SKM-1 (cell line): Measurements from ENCODE around the gene DDX31.

ENCODE experiments used
- DNase-seq: peaks from one replicate; lab custom pipeline; 2025; ENCODE audit not compliant: unreplicated experiment; lab: John Stamatoyannopoulos, UW

The DDX31 gene

DNA sequence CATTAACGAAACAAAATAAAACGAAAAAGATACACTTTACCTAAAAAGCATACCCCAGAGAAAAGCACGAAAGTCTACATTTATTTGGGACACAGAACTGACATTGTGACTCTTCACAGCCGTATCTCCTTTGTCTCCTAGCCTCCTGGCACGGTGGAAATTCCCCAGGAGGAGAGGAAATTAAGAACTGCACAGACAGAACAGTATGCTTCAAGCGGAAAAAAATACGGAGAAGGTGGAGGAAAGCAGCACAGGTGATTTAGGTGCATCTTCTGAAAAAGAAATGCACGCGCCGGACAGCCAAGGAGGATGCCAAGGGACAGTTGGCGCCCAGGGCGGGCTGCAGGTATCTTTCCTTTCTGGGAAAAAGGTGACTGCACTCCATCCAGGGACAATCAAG lies 32.0 kb downstream of the DDX31 start:
- no peak for DNase-seq

GRCh38 chr9:132637351-132637750 lies 32.4 kb downstream of the DDX31 start:
- no peak for DNase-seq

DNA sequence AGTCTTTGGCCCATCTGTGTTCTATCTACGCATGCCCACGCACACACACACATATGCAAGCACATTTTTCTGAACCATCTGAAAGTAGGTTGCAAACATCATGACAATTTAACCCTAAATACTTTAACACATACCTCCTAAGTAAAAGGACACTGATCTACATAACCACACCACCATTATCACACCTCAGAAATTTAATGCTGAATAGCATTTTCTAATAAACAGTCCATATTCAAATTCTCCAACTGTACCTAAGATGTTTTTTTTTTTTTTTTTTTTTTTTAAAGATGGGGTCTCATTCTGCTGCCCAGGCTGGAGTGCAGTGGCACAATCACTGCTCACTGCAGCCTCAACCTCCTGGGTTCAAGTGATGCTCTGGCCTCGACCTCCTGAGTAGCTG lies 35.5 kb downstream of the DDX31 start:
- no peak for DNase-seq

DNA sequence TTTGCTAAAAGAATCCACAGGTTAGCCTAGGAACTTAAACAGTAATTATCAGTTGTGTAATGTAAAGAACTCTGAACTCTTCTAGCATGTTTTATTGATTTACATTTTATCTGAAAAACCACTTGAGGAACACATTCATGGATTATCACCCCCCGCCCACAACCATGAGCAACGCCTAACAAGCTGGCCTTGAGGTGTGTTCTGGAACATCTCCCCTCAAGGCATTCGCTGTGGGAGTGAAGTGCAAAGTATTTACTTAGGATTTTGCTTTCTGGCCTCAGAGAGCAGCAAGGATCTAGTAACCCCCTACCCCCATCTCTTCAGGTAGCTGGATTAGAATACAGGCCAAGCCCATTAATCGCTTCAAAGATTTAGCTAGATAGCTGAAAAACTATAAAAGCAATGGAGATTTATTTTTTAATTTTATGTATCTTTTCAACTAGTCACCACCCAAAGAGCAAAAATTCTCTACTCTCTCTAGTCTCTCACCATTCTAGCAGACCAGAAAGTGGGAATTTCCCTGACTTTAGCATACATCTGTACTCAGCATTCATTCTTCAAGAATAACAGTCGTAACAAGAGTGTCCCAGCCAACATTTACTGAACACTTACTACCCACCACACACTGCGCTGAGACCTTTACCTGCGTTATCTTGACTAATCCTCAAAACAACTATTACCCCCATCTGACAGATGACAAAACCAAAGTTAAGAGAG lies 37.2 kb downstream of the DDX31 start:
- DNase-seq = no peak

GRCh38 chr9:132631685-132632084 lies 38.1 kb downstream of the DDX31 start:
- no peak for DNase-seq

GRCh38 chr9:132631280-132631679 lies 38.5 kb downstream of the DDX31 start:
- DNase-seq = no peak

GRCh38 chr9:132630811-132631210 lies 39.0 kb downstream of the DDX31 start:
- no peak for DNase-seq

- DNase-seq = no peak
Measured at GRCh38 chr9:132630116-132630515, 39.7 kb downstream of the DDX31 start.

DNA sequence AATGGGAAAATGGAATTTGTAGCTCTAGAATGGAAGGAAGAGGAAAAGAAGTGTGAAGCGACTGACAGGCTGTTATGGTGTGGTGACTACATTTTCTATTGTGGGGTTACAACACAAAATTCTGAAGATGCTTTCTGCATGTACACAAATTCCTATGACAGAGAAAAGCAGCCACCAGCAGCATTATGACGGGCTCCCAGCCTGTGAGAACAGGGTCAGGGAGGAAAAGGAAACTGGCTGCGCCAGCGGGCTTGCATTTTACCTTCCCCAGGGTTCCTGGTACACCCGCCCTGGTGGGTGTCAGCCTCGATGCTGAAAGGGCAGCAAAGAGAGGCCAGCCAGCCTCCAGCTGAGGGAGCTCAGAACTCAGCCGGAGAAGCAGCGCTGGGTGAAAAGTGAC lies 41.0 kb downstream of the DDX31 start:
- DNase-seq = no peak

DNA sequence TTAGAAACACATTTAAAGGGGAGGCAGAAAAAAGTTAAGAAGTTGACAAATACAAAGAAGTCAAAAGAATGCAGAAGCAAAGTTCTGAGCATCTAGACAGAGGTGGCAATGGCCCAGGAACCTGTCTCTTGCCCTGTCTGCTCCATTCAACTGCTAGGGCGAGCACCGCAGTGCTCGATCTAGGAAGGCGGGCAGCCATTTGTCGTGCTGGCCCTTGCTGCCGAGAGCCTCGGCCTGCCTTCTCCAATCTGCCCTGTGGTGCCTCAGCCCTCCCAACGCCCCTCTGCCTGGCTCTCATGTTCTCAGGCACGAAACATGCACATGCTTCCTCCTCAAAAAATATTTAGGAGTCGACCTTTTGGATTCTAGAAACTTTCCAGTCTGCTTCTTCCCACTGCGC lies 42.2 kb downstream of the DDX31 start:
- DNase-seq = no peak

GRCh38 chr9:132627106-132627505 lies 42.7 kb downstream of the DDX31 start:
- DNase-seq = no peak

DNA sequence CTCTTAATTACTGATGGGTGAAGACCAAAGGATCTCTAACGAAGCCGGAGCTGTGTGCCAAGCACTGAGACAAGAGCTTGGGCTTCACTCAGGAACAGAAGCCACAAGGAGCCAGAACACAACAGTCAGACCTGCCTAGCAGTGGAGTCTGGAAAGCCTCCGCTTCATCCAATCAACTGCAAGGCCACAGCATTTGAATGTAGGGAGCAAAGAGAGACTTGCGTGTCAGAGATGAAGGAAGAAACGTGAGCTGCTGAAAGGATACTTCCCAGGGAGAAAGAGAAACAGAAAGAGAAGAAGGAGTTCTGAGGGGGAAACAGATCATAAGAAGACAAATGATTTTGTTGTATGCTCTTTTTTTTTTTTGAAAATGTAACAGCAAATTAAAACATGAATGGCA lies 43.5 kb downstream of the DDX31 start:
- DNase-seq = no peak

GRCh38 chr9:132622159-132622558 lies 47.6 kb downstream of the DDX31 start:
- DNase-seq = no peak

DNA sequence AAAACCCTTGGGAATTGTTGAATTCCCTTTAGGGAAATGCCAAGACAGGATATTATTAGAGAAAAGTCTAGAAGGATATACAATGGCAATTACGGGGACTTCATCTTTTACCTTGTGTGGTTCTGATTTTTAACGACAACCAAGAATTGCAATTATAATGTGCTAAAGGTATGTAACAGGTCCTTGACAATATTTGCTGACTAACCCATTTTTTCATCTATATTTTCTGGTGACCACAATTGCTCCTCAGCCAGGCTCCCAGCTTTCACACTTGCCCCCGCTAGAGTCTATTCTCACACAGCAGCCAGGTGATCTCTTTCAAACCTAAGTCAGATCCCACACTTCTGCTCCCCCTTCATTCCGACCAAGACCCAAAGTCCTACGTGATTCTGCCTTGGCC lies 53.1 kb downstream of the DDX31 start:
- DNase-seq = no peak

DNA sequence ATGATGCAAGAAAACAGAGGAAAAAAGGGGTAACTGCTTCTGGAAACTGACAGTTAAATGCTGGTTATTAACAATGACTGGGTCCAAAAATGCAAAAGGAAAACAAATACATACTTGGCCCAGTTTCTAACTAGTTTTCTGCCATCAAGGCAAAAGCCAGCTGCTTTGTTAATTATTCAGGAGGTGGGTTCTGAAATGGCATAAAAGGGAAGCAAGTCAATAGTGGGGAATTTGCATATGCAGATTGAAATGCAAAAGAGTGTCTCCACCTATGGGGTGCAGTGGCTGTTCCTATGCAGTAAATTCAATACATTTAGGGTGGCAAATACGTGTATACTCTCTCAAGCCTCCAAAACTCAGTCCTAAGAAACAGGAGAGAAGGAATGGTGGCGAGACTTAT lies 54.0 kb downstream of the DDX31 start:
- no peak for DNase-seq

- no peak for DNase-seq
Measured at GRCh38 chr9:132614324-132614723, 55.5 kb downstream of the DDX31 start.

- DNase-seq = no peak
Measured at GRCh38 chr9:132610661-132611060, 59.1 kb downstream of the DDX31 start.

- DNase-seq = no peak
Measured at GRCh38 chr9:132609829-132610228, 60.0 kb downstream of the DDX31 start.

DNA sequence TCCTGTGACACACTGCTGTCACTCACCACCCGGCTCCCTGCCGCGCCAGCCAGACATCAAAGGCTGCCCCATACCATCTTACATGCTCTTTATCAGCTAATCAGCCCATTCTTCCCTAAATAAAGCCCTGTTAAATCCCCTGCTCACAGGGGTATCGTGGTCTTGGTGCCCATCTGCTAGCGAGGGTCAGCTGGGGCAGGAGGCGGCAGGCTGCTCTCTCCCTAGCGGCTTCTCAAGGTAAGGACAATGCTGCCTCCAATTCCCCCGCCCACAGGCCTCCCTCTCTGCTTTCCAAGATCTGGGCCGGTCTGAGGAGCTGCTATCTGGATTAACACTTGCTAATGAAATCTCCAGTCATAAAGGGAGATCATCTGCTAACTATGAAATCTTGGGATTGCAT lies 60.6 kb downstream of the DDX31 start:
- no peak for DNase-seq

DNA sequence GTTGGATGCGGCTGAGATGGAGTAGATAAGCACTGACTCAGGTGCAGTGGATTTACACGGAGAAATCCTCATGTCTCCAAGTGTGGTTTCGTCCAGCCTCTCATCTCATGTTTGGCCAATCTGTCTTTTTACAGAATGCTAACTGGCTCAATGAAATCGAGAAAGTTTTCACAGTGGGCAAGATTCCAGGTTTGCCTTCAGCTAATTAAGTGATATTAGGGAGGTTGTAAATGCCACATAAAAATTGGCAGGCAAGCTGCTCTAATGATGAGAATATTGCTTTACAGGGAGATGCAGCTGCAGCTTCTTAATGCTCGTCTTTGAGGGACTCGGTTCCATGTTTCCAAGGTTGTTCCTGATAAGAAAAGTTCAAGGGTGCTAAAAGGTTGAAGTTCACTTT lies 63.7 kb downstream of the DDX31 start:
- no peak for DNase-seq

- no peak for DNase-seq
Measured at GRCh38 chr9:132605387-132605786, 64.4 kb downstream of the DDX31 start.

- DNase-seq = no peak
Measured at GRCh38 chr9:132602207-132602606, 67.6 kb downstream of the DDX31 start.

DNA sequence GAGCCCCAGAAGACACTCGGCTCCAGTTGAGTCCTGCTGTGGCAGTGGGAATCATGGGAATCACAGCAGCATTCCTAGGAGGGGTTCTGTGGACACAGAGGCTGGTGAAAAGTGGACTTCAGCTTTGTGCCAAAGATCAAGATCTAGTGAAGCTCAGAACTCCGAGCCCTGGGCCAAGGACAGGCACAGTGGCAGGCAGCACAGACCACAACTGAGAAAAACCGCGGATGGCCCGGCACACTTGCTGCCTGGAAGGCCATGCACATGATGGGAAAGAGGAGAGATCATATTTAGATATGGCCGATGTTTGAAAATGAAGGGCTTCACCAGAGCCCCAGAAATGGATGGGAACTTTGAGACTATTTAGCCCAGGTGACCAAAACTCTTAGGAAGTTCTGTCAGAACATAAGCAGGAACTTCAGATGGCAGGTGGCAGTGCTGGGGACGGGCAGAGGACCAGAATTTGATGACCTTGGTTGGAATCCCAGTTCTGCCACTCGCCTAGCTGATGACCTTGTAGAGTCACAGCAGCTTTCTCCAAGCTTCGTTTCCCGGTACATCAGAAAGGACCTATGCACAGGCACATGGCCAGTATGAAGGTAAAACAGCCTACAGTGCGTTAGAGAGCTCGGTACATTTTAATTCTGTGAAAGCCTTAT lies 69.3 kb downstream of the DDX31 start:
- no peak for DNase-seq
